Activated naive CD4-positive, alpha-beta T cell treated with anti-CD3 and anti-CD28 coated beads for 36 hours (primary cell): ENCODE data around the gene ANO8. TPM values are rescaled to one million over a fixed set of nuclear protein-coding genes. Genes with fewer than 3 reads are reported as not detected.
"Not testable (repeated sequence)": the region's sequence is repeated elsewhere in the genome, so short reads cannot be mapped to it uniquely, and the experiment has no call there.

Source experiments
- CTCF ChIA-PET: fragments of 350-600 bp; sonication (Branson Sonifier 250); formaldehyde crosslinking; loops from one replicate; lab custom pipeline; 2021; ENCODE audit warnings: antibody characterized with exemption; lab: Charles Lee
- DNase-seq: peaks from one replicate; pipeline ENCODE4 v3.0.0-alpha.2; 2020
- H3K27ac Mint-ChIP-seq: one replicate; pipeline ENCODE4 v1.8.0; 2021; ENCODE audit warnings: mild to moderate bottlenecking, mixed read lengths
- H3K27me3 Mint-ChIP-seq: one replicate; pipeline ENCODE4 v1.8.0; 2021; ENCODE audit warnings: low read depth, mixed read lengths
- H3K36me3 Mint-ChIP-seq: one replicate; pipeline ENCODE4 v1.8.0; 2021; ENCODE audit warnings: low read depth, mixed read lengths
- H3K4me1 Mint-ChIP-seq: one replicate; pipeline ENCODE4 v1.8.0; 2021; ENCODE audit warnings: low read depth, mixed read lengths
- H3K4me3 Mint-ChIP-seq: one replicate; pipeline ENCODE4 v1.8.0; 2021; ENCODE audit warnings: mild to moderate bottlenecking, moderate library complexity, mixed read lengths
- H3K9me3 Mint-ChIP-seq: one replicate; pipeline ENCODE4 v1.8.0; 2021; ENCODE audit warnings: mixed read lengths
- intact Hi-C: fragments of 100-400 bp; cut with micrococcal nuclease; formaldehyde crosslinking; loops from one replicate; pipeline ENCODE4 v1.15.1; 2023
- total RNA-seq, 2 experiments: library from RNA; stranded (reverse); gene quantifications; one replicate each; pipeline ENCODE4 v1.2.3, GENCODE V29; 2021

Gene ANO8, protein sequence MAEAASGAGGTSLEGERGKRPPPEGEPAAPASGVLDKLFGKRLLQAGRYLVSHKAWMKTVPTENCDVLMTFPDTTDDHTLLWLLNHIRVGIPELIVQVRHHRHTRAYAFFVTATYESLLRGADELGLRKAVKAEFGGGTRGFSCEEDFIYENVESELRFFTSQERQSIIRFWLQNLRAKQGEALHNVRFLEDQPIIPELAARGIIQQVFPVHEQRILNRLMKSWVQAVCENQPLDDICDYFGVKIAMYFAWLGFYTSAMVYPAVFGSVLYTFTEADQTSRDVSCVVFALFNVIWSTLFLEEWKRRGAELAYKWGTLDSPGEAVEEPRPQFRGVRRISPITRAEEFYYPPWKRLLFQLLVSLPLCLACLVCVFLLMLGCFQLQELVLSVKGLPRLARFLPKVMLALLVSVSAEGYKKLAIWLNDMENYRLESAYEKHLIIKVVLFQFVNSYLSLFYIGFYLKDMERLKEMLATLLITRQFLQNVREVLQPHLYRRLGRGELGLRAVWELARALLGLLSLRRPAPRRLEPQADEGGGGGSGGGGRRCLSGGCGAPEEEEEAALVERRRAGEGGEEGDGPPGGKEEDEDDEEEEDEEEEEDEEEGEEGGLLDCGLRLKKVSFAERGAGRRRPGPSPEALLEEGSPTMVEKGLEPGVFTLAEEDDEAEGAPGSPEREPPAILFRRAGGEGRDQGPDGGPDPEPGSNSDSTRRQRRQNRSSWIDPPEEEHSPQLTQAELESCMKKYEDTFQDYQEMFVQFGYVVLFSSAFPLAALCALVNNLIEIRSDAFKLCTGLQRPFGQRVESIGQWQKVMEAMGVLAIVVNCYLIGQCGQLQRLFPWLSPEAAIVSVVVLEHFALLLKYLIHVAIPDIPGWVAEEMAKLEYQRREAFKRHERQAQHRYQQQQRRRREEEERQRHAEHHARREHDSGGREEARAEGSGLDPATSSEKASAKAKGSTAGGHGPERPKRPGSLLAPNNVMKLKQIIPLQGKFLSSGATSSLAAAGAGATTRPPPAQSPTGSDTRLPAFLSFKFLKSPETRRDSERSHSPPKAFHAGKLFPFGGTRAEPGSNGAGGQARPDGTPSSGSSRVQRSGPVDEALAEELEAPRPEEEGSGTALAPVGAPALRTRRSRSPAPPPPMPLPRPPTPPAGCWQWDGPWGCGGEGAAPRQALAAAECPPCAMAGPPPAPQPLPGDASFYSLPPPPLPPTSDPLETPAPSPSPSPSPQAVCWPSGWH
- total RNA-seq: 1 to 10 TPM; 3.4 to 3.8 TPM

GRCh38 chr19:17334414-17335409 lies at the start of gene ANO8:
ANO8 (minus strand) TSS chr19:17334855; CDS start chr19:17334670, 185 bp downstream.
- peaks cover 28% of the 10 kb centered on the region for H3K4me1 Mint-ChIP-seq
- H3K4me3 Mint-ChIP-seq: peak within 1 kb of the TSS; percentile 79
- CTCF ChIA-PET: interaction anchor here (0.9 to 3.4 kb wide), 3 partner anchors 51 to 179 kb away, joined by 3 to 16 read pairs (median 4); no protein-coding TSS in a partner anchor

GRCh38 chr19:17380426-17381138 lies 45.9 kb upstream of the ANO8 start:
- no peak overlapping the region for H3K27ac Mint-ChIP-seq
- CTCF ChIA-PET: interaction anchor here (0.6 kb wide), 2 partner anchors 19 to 23 kb away, joined by 3 read pairs; no protein-coding TSS in a partner anchor
- peaks cover 8% of the 10 kb centered on the region for H3K4me1 Mint-ChIP-seq
- H3K9me3 Mint-ChIP-seq: peaks cover 7% of the 10 kb centered on the region
- no peak for DNase-seq
- H3K4me3 Mint-ChIP-seq: no peak overlapping the region
- peaks cover 8% of the 10 kb centered on the region for H3K27me3 Mint-ChIP-seq
- H3K36me3 Mint-ChIP-seq: no peaks in the 10 kb centered on the region
- intact Hi-C loops: loop anchor here (10.0 kb wide), 1 partner anchor 606 kb away; no protein-coding TSS in a partner anchor

More at GRCh38 chr19:17334414-17335409, at the start of gene ANO8:
- peaks cover 6% of the 10 kb centered on the region for H3K36me3 Mint-ChIP-seq
- intact Hi-C loops: loop anchor here (10.0 kb wide), 1 partner anchor 420 kb away; the partner anchor contains the start of gene FCHO1
- H3K27me3 Mint-ChIP-seq: no peaks in the 10 kb centered on the region
- DNase-seq: peak; percentile 95
- H3K27ac Mint-ChIP-seq: peak within 1 kb of the TSS; percentile 63
- H3K9me3 Mint-ChIP-seq: no peaks in the 10 kb centered on the region

DNA sequence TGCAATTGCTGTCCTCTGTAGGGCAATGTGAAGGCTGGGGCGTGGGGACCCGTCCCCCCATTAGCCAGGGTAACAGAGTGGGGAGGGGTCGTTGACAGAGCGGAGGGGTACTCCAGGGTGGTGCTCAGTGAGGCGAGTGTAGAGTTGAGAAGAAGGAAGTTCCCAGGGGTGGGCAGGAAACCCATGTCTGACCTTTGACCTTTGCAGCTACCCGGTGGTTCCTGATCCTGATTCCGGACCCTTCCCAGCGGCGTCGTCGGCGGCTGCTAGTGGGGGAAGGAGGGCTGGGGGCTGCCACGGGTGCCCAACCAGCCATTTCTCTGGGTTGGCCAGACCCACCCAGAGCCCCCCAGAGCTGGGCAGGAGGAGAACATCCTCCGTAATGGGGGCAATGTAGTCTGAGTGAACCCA lies 44.6 kb upstream of the ANO8 start:
- DNase-seq: no peak
- Mint-ChIP-seq H3K36me3 (no peaks in the 10 kb centered on the region), H3K27me3 (peaks cover 8% of the 10 kb centered on the region), H3K9me3 (peaks cover 7% of the 10 kb centered on the region), H3K4me1 (peaks cover 8% of the 10 kb centered on the region), H3K27ac (no peak overlapping the region), H3K4me3 (no peak overlapping the region)
- CTCF ChIA-PET: no interaction called here
- intact Hi-C loops: no loop called here

DNA sequence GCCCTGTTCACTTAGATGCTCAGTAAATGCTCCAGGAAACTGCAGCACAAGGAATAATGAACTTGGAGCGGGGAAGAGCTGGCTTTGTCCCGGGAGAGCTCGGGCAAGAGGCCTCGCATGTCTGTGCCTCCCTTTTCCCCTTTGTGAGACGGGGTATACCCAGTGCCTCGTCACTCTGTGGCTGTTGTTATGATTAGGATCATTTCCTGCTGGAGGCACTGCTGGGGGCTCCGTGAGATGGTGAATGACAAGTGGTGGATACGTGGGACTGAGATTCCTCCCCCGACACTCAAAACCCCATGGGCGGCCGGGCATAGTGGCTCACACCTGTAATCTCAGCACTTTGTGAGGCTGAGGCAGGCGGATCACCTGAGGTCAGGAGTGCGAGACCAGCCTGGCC lies 43.6 kb upstream of the ANO8 start:
- CTCF ChIA-PET: interaction anchor here (0.5 kb wide), 1 partner anchor 472 kb away, joined by 4 read pairs; no protein-coding TSS in a partner anchor
- intact Hi-C loops: no loop called here
- H3K9me3 Mint-ChIP-seq: peaks cover 7% of the 10 kb centered on the region

GRCh38 chr19:17376935-17377600 lies 42.4 kb upstream of the ANO8 start, which contains the start of gene PLVAP:
PLVAP (minus strand) TSS chr19:17377342; CDS start chr19:17377288, 54 bp downstream.
- Mint-ChIP-seq H3K27ac (no peak within 1 kb of the TSS), H3K27me3 (peaks cover 8% of the 10 kb centered on the region), H3K36me3 (no peaks in the 10 kb centered on the region), H3K4me1 (peaks cover 3% of the 10 kb centered on the region), H3K4me3 (no peak within 1 kb of the TSS), H3K9me3 (peaks cover 7% of the 10 kb centered on the region)
- no peak for DNase-seq
- CTCF ChIA-PET: interaction anchor here (0.7 kb wide), 1 partner anchor 57 kb away, joined by 5 read pairs; no protein-coding TSS in a partner anchor
- intact Hi-C loops: no loop called here

More for the DNA sequence above, 43.6 kb upstream of the ANO8 start:
- peaks cover 8% of the 10 kb centered on the region for H3K27me3 Mint-ChIP-seq
- no peaks in the 10 kb centered on the region for H3K36me3 Mint-ChIP-seq
- no peak overlapping the region for H3K27ac Mint-ChIP-seq
- H3K4me1 Mint-ChIP-seq: peaks cover 8% of the 10 kb centered on the region
- no peak for DNase-seq
- H3K4me3 Mint-ChIP-seq: no peak overlapping the region

DNA sequence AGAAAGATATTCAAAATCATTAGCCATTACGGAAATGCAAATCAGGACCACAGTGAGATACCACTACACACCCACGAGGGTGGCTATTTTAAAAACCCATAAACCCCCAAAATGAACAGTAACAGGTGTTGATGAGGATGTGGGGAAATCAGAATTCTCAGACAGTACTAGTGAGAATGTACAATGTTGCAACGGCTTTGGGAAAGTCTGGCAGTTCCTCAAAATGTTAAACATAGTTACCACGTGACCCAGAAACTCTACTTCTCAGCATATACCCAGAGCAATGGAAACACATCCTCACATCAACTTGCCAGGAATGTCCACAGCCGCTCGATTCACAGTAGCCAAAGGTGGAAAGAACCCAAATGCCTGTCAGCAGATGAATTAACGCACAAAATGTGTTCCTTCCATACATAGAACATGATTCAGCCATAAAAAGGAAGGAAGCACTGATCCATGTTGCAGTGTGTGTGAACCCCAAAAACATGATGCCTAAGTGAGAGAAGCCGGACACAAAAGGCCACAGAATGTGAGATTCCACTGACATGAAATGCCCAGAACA lies 35.5 kb upstream of the ANO8 start:
- intact Hi-C loops: no loop called here
- H3K4me3 Mint-ChIP-seq: no peak overlapping the region
- CTCF ChIA-PET: no interaction called here

DNA sequence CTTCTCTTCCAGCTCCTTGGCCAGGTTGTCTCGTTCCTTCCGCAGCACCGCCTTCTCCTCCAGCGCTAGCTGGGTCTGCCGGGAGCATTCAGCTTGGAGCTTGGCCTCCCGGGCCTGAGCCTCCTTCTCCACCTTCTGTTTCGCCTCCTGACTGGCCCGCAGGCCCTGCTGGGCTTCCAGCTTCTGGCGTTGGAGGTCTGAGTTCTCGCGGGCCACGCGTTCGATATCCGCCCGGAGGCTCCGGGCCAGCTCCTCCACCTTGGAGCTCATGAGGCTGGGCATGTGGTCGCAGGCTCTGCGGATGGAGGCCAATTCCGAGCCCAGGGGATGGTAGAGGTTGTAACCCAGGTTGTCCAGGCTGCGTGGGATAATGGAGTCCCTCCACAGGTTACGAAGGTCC lies 30.7 kb upstream of the ANO8 start:
- H3K36me3 Mint-ChIP-seq: no peaks in the 10 kb centered on the region
- peaks cover 4% of the 10 kb centered on the region for H3K27me3 Mint-ChIP-seq
- intact Hi-C loops: no loop called here
- no peaks in the 10 kb centered on the region for H3K9me3 Mint-ChIP-seq
- no peak overlapping the region for H3K4me3 Mint-ChIP-seq
- peaks cover 4% of the 10 kb centered on the region for H3K4me1 Mint-ChIP-seq
- DNase-seq: no peak
- CTCF ChIA-PET: interaction anchor here (0.6 to 1.4 kb wide), 4 partner anchors 18 to 96 kb away, joined by 3 to 4 read pairs (median 3); no protein-coding TSS in a partner anchor
- H3K27ac Mint-ChIP-seq: no peak overlapping the region

More for the DNA sequence above, 35.5 kb upstream of the ANO8 start:
- Mint-ChIP-seq H3K27me3 (peaks cover 7% of the 10 kb centered on the region), H3K36me3 (no peaks in the 10 kb centered on the region), H3K27ac (no peak overlapping the region), H3K9me3 (no peaks in the 10 kb centered on the region), H3K4me1 (peaks cover 6% of the 10 kb centered on the region)
- no peak for DNase-seq

GRCh38 chr19:17363852-17364605 lies 29.4 kb upstream of the ANO8 start:
- H3K27me3 Mint-ChIP-seq, H3K27ac Mint-ChIP-seq, DNase-seq, H3K4me3 Mint-ChIP-seq, H3K4me1 Mint-ChIP-seq, intact Hi-C loops, H3K36me3 Mint-ChIP-seq, H3K9me3 Mint-ChIP-seq: not testable (repeated sequence)
- CTCF ChIA-PET: interaction anchor here (1.0 kb wide), 1 partner anchor 22 kb away, joined by 4 read pairs; no protein-coding TSS in a partner anchor
